Activated CD4-positive, alpha-beta memory T cell treated with anti-CD3 and anti-CD28 coated beads for 36 hours (primary cell): ENCODE measurements around the gene CDH23. TPM values are rescaled to one million over a fixed set of nuclear protein-coding genes. Genes with fewer than 3 reads are reported as not detected.

Source experiments
- CTCF ChIA-PET: fragments of 350-600 bp; sonication (Branson Sonifier 250); formaldehyde crosslinking; loops from one replicate; lab custom pipeline; 2021; ENCODE audit warnings: antibody characterized with exemption, inconsistent platforms; lab: Charles Lee
- POLR2A ChIA-PET: fragments of 350-600 bp; sonication (Branson Sonifier 250); formaldehyde crosslinking; loops from one replicate; lab custom pipeline; 2021; ENCODE audit warnings: antibody characterized with exemption; lab: Charles Lee
- DNase-seq: peaks from one replicate; pipeline ENCODE4 v3.0.0-alpha.2; 2020
- H3K27ac Mint-ChIP-seq: one replicate; pipeline ENCODE4 v1.8.0; 2021; ENCODE audit warnings: mixed read lengths
- H3K27me3 Mint-ChIP-seq: one replicate; pipeline ENCODE4 v1.8.0; 2021; ENCODE audit warnings: mixed read lengths
- H3K36me3 Mint-ChIP-seq: one replicate; pipeline ENCODE4 v1.8.0; 2021; ENCODE audit warnings: mixed read lengths
- H3K4me1 Mint-ChIP-seq: one replicate; pipeline ENCODE4 v1.8.0; 2021; ENCODE audit warnings: low read depth, mixed read lengths
- H3K4me3 Mint-ChIP-seq: one replicate; pipeline ENCODE4 v1.8.0; 2021; ENCODE audit warnings: mild to moderate bottlenecking, mixed read lengths
- H3K9me3 Mint-ChIP-seq: one replicate; pipeline ENCODE4 v1.8.0; 2021; ENCODE audit warnings: mixed read lengths
- intact Hi-C: fragments of 100-400 bp; cut with micrococcal nuclease; formaldehyde crosslinking; loops from one replicate; pipeline ENCODE4 v1.15.1; 2023
- total RNA-seq, 2 experiments: library from RNA; stranded (reverse); gene quantifications; one replicate each; pipeline ENCODE4 v1.2.3, GENCODE V29; 2021

CDH23 gene
- total RNA-seq, 2 experiments from 2014 or later: 2.6 TPM

DNA sequence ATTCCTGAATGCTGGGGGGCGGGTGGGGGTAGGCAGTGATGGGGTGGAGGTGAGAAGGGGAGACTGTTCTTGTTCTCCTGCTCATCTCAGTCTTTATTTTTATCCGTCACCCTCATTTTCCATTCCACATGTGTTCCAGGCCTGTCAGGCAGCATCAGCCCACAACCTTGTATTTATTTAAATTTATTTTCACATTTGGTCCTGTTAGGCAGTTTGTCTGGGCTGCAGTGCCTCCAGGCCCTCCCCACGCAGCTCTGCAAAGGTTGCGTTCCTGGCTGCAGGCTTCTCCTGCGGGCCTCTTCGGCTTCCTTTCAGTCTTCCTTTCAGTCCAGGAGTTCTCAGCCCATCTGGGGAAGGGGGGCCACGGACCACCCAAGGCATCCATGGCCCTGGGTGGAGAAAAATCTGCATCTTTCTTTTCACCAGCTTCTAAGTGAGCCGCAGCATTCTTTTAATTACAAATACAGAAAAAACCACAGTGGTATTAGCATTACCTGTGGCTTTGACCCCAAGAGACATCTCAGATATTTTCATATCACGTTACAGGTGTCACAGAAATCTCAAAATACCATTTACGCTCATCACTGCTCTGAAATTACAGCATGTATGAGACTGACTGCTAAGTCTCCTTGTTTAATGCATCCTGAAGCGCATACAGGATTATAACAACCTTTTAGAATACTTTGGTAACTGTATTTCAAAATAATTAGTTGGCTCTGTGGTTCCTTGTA lies 228.9 kb downstream of the CDH23 start:
- ChIA-PET POLR2A (no interaction called here), CTCF (interaction anchor here (0.9 to 1.2 kb wide), 2 partner anchors 17 to 55 kb away, joined by 3 read pairs; no protein-coding TSS in a partner anchor)
- no peaks in the 10 kb centered on the region for H3K9me3 Mint-ChIP-seq
- peaks cover 1% of the 10 kb centered on the region for H3K27me3 Mint-ChIP-seq
- no peaks in the 10 kb centered on the region for H3K4me1 Mint-ChIP-seq
- H3K36me3 Mint-ChIP-seq: no peaks in the 10 kb centered on the region
- no peak overlapping the region for H3K4me3 Mint-ChIP-seq
- no peak for DNase-seq
- intact Hi-C loops: no loop called here
- no peak overlapping the region for H3K27ac Mint-ChIP-seq

DNA sequence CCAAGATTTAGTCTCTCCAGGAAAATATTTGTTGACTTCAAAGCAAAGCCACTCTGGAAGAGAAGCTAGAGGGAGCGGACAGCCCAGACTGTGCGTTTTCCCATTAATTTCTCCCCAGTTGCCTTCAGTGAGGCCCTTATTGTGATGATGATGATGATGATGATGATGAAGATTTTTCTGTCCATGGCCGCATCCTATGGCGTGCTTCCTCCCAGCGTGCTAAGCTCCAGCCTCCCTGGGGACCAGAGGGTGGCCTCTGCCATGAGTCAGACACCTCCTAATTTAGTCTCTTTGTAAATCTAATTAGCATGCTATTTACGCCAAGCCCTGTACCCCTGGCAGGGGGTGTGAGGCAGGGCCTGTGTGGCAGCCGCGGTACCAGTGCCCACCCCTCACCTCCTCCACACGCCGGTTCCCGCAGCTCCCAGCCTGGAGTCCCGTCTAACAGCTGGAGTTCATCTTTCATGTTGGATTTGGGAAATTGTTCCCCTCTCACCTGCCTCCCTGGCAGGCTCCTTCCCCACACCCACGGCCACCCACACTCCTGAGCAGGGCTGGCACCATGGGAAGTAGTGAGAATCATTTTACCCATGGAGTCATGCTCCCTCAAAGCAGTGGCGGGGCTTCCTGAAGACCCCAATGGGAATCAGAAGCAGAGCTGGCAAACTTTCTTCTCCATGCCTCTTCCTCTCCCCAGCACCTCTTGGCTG lies 230.7 kb downstream of the CDH23 start:
- Mint-ChIP-seq H3K36me3 (no peaks in the 10 kb centered on the region), H3K9me3 (no peaks in the 10 kb centered on the region), H3K27me3 (no peaks in the 10 kb centered on the region), H3K4me3 (no peak overlapping the region), H3K27ac (no peak overlapping the region), H3K4me1 (no peaks in the 10 kb centered on the region)
- intact Hi-C loops: no loop called here
- no peak for DNase-seq
- ChIA-PET POLR2A (no interaction called here), CTCF (no interaction called here)

DNA sequence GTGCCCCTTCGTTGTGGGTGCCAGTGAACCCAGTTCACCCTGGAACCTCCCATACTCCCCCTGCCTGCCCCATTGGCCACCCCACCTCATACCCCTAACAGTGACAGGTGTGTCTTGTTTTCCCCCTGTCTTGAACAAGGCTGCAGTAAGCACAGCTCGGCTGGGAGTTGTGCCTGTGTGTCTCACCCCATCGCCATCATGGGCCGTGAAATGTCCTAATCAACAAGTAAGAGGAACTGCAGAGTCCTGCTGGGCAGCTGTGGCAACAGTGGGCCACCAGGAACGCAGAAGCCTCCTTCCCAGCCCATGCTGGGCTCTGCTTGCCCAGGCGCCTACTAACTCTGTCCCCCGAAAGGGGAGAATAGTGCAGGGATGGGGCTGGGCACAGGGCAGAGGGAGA lies 231.2 kb downstream of the CDH23 start:
- intact Hi-C loops: no loop called here
- no peak for DNase-seq
- H3K27ac Mint-ChIP-seq: no peak overlapping the region
- H3K27me3 Mint-ChIP-seq: no peaks in the 10 kb centered on the region
- H3K4me3 Mint-ChIP-seq: no peak overlapping the region
- CTCF ChIA-PET: no interaction called here
- no peaks in the 10 kb centered on the region for H3K4me1 Mint-ChIP-seq
- H3K36me3 Mint-ChIP-seq: no peaks in the 10 kb centered on the region
- no peaks in the 10 kb centered on the region for H3K9me3 Mint-ChIP-seq
- POLR2A ChIA-PET: no interaction called here

DNA sequence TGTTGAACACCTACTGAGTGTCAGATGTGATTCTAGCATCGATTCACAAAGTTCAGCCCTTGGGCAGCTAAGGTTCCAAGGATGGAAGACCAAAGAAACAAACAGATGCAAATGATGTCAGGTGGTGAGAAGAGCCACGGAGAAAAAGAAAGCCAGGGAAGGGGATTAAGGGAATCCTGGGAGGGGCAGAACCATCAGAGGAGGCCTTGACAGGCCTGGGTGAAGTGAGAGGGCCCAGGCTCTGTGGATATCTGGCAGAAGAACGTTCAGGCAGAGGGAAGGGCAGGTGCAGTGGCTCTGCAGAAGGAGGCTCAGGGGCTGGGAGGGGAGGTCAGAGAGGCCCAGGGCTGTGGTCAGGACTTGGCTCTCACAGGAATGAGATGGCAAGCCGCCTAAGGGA lies 232.4 kb downstream of the CDH23 start:
- Mint-ChIP-seq H3K4me3 (no peak overlapping the region), H3K9me3 (no peaks in the 10 kb centered on the region), H3K4me1 (no peaks in the 10 kb centered on the region), H3K27me3 (no peaks in the 10 kb centered on the region), H3K27ac (no peak overlapping the region), H3K36me3 (no peaks in the 10 kb centered on the region)
- intact Hi-C loops: no loop called here
- ChIA-PET CTCF (no interaction called here), POLR2A (no interaction called here)
- no peak for DNase-seq

GRCh38 chr10:71630168-71630567 lies 233.4 kb downstream of the CDH23 start:
- no peak for DNase-seq
- CTCF ChIA-PET: interaction anchor here (0.9 kb wide), 1 partner anchor 9 kb away, joined by 3 read pairs; no protein-coding TSS in a partner anchor
- Mint-ChIP-seq H3K9me3 (no peaks in the 10 kb centered on the region), H3K4me1 (no peaks in the 10 kb centered on the region), H3K27me3 (no peaks in the 10 kb centered on the region), H3K4me3 (no peak overlapping the region), H3K36me3 (no peaks in the 10 kb centered on the region), H3K27ac (no peak overlapping the region)
- POLR2A ChIA-PET: no interaction called here
- intact Hi-C loops: no loop called here

DNA sequence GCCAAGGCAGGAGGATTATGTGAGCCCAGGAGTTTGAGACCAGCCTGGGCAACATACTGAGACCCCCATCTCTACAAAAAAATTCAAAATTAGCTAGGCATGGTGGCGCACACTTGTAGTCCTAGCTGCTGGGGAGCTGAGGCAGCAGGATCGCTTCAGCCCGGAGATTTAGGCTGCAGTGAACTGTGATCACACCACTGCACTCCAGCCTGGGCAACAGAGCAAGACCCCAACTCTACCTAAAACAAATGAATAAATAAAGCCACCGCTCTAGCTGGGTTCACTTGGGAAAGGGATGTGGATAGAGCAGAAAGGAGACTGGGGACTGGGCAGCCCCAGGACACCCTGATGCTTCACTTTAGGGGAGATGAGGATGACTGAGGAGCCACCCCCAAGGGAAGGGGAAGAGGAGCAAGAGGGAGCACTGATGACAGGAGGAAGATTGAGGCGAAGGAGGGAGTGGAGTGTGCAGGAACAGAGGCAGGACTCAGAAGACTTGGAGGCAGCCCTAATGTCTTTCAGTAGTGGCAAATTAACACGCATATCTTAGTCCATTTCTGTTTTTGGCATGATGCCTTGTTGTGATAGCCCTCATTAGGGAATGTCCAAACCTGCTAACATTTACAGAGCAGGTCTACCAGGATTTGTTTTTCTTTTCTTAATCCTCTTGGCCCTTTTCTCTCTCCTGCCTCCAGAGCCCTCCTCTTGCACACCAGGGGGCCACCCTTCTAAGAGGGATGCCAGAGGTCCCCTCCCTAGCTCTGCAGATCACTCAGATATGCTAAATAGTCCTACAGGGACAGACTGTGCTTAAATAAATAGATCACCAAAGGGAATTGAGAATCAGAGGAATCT lies 234.5 kb downstream of the CDH23 start:
- no peak overlapping the region for H3K27ac Mint-ChIP-seq
- no peaks in the 10 kb centered on the region for H3K27me3 Mint-ChIP-seq
- POLR2A ChIA-PET: no interaction called here
- intact Hi-C loops: no loop called here
- no peaks in the 10 kb centered on the region for H3K36me3 Mint-ChIP-seq
- H3K4me1 Mint-ChIP-seq: no peaks in the 10 kb centered on the region
- no peak overlapping the region for H3K4me3 Mint-ChIP-seq
- no peaks in the 10 kb centered on the region for H3K9me3 Mint-ChIP-seq
- DNase-seq: no peak
- CTCF ChIA-PET: no interaction called here

- no peaks in the 10 kb centered on the region for H3K9me3 Mint-ChIP-seq
- ChIA-PET CTCF (interaction anchor here (1.2 kb wide), 1 partner anchor 23 kb away, joined by 4 read pairs; no protein-coding TSS in a partner anchor), POLR2A (no interaction called here)
- DNase-seq: no peak
- H3K4me3 Mint-ChIP-seq: no peak overlapping the region
- H3K36me3 Mint-ChIP-seq: no peaks in the 10 kb centered on the region
- no peaks in the 10 kb centered on the region for H3K4me1 Mint-ChIP-seq
- no peaks in the 10 kb centered on the region for H3K27me3 Mint-ChIP-seq
- H3K27ac Mint-ChIP-seq: no peak overlapping the region
- intact Hi-C loops: no loop called here
Measured at GRCh38 chr10:71632200-71632820, 235.6 kb downstream of the CDH23 start.

DNA sequence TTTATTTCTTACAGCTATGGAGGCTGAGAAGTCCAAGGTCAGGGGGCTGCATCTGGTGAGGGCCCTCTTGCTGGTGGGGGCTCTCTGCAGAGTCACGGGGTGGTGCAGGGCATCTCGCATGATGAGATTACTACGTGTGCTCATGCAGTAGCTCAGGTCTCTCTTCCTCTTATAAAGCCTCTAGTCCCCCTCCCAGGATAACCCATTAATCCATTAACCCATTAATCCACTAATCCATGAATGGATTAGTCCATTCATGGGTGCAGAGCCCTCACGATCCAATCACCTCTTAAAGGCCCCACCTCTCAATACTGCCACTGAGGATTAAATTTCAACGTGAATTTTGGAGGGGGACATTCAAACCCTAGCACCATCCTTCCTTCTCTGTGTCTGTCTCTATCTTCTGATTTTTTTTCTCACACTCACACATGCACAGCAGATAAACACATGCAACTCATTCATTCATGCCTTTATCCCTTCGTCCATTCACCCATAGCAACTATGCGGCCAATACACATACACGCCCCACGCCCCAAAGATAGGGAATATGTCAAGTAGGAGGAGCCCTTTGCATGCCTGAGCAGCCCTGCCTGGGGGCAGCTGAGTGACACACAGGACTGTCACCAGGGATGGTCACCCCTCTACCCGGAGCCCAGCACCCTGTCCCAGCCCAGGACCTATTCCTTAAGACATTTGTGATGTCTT lies 236.3 kb downstream of the CDH23 start:
- H3K36me3 Mint-ChIP-seq: no peaks in the 10 kb centered on the region
- no peaks in the 10 kb centered on the region for H3K9me3 Mint-ChIP-seq
- no peak for DNase-seq
- H3K4me1 Mint-ChIP-seq: peaks cover 3% of the 10 kb centered on the region
- H3K27ac Mint-ChIP-seq: no peak overlapping the region
- no peaks in the 10 kb centered on the region for H3K27me3 Mint-ChIP-seq
- intact Hi-C loops: no loop called here
- POLR2A ChIA-PET: no interaction called here
- H3K4me3 Mint-ChIP-seq: no peak overlapping the region
- CTCF ChIA-PET: interaction anchor here (1.2 kb wide), 1 partner anchor 24 kb away, joined by 4 read pairs; no protein-coding TSS in a partner anchor

DNA sequence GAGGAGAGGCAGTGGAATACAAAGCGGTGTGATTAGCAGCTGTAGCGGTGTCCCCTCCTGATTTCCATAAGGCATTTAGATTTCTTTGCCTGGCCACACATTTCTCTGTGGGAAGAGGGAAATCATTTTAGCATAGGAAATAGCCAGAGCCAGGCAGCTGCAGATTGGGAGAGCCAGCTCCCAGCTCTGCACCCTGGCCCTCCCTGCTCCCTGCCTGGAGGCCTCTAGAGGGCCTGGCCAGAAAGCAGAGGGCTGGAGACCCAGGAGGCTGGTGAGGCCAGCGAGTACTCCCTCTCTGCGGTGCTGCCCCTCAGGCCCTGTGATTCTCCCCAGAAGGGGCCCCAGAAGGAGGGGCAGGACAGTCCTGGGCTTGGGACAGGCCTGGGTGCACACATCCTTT lies 237.2 kb downstream of the CDH23 start:
- peaks cover 3% of the 10 kb centered on the region for H3K4me1 Mint-ChIP-seq
- ChIA-PET CTCF (no interaction called here), POLR2A (no interaction called here)
- DNase-seq: no peak
- no peaks in the 10 kb centered on the region for H3K27me3 Mint-ChIP-seq
- H3K36me3 Mint-ChIP-seq: no peaks in the 10 kb centered on the region
- no peak overlapping the region for H3K4me3 Mint-ChIP-seq
- no peaks in the 10 kb centered on the region for H3K9me3 Mint-ChIP-seq
- H3K27ac Mint-ChIP-seq: no peak overlapping the region
- intact Hi-C loops: no loop called here

GRCh38 chr10:71634531-71635164 lies 237.9 kb downstream of the CDH23 start:
- Mint-ChIP-seq H3K36me3 (no peaks in the 10 kb centered on the region), H3K27ac (no peak overlapping the region), H3K4me3 (no peak overlapping the region), H3K9me3 (no peaks in the 10 kb centered on the region), H3K4me1 (peaks cover 3% of the 10 kb centered on the region), H3K27me3 (no peaks in the 10 kb centered on the region)
- DNase-seq: no peak
- intact Hi-C loops: no loop called here
- ChIA-PET POLR2A (no interaction called here), CTCF (no interaction called here)

GRCh38 chr10:71635251-71635866 lies 238.6 kb downstream of the CDH23 start:
- Mint-ChIP-seq H3K4me3 (no peak overlapping the region), H3K36me3 (no peaks in the 10 kb centered on the region), H3K9me3 (no peaks in the 10 kb centered on the region), H3K27me3 (no peaks in the 10 kb centered on the region), H3K27ac (no peak overlapping the region), H3K4me1 (peaks cover 3% of the 10 kb centered on the region)
- DNase-seq: no peak
- ChIA-PET POLR2A (no interaction called here), CTCF (no interaction called here)
- intact Hi-C loops: no loop called here
